DMS 273 (cell line): ENCODE measurements around the gene BPIFB3.
"Not testable (repeated sequence)": the region's sequence is repeated elsewhere in the genome, so short reads cannot be mapped to it uniquely, and the experiment has no call there.

Source experiments
- DNase-seq: peaks from one replicate; lab custom pipeline; 2025; ENCODE audit not compliant: unreplicated experiment; lab: John Stamatoyannopoulos, UW

Gene BPIFB3

DNA sequence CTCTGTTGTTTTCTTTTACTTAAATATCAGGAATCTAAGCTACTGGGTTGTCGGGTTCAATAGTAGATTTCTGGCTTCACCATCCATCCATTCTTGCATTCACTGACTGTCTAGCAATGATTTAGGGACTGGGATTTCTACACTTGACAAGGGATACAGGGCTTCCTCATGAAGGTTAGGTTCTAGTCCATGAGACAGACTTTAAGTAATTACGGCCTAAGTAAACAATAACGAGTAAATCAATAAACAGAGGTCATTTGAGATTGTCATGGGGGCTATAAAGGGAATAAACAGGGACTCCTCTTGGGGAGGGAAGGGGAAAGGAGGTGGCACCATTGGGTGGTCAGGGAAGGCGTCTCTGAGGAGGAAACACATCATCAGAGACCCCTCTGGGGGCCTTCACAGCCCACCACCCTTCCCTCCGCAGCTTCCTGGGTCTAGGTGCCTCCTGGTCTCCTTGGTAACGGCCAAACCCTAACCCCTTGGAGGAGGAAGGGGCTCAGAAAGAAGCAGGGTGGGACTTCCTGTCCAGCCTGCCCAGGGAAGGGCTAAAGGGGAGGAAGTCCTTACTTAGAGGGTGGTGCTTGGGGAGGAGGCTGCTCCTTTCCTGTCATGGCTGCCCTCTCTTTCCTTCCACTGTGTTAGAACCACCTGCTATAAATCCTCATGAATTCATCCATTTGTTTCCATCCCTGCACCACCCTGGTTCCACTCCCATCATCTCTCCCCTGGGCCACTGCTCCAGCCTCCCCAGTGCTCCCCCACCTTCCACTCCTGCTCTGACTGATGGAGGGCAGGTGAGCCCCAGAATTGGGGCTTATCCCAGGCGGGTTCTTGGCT, 59.1 kb downstream of the BPIFB3 start:
- no peak for DNase-seq

DNA sequence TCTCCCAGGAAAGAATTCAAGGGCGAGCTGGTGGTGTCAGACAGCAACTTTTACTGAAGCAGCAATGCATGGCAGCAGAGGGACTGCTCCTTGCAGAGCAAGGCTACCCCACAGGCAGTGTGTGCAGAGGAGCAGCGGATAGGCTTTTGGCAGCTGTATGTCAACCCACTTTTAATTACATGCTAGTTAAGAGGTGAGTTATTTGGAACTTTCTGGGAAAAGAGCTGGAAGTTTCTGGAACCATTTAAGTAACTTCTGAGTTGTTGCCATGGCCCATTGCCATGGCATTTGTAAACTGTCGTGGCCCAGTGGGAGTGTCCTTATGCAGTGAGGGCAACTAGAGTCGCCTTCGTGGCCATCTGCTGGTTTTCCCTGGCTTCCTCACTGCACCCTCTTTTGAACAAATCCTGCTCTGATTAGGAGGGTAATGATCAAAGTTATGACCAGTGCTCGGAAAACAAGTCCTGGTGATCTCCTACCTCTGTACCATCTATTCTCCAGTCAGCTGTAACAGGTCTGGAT, 59.7 kb downstream of the BPIFB3 start:
- no peak for DNase-seq

DNA sequence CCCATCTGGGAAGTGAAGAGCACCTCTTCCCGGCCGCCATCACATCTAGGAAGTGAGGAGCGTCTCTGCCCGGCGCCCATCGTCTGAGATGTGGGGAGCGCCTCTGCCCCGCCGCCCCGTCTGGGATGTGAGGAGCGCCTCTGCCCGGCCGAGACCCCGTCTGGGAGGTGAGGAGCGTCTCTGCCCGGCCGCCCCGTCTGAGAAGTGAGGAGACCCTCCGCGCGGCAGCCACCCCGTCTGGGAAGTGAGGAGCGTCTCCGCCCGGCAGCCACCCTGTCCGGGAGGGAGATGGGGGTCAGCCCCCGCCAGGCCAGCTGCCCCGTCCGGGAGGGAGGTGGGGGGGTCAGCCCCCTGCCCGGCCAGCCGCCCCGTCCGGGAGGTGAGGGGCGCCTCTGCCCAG, 61.8 kb downstream of the BPIFB3 start:
- not testable (repeated sequence) for DNase-seq

DNA sequence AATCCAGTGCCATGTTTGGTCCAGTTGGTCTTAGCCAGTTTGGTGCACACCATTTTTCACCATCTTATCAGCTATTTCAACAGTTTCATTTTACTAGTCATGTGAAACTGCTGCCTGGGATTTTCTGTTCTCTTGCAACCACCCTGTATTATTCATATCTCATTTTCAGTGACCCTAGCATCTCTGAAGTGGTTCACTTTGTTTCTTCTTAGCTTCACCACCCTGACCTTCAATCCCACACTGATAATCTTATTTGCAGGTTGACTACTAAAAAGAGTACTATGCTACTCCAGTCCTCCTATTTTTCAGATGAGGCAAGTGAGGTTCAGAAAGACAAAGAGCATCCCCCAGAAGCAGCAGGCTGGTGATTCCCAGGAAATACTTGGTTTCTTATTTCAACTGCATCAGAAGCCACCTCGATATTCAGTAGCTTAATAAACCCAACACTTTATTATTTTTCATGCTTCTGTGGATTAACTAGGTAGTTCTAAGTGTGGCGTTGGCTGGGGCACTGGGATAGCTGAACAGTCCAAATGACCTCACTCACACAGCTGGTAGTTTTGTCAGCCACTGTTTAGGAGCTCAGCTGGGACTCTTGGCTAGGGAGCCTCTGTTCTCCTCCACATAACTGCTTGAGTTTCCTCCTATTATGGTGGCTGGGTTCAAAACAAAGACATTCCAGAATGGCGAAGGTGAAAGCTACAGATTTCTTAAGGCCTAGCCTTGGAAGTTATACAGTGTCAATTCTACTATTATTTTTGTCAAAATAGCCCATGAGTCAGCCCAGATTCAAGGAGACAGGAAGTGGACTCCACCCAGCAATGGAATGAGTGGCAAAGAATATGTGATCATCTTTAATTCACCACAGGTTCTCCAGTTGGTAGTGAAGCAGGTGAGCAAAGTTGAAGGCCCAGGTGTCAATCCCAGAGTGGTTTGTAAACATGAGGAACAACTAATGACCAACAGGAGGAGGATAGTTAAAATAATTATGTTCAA, 66.3 kb downstream of the BPIFB3 start:
- no peak for DNase-seq

DNA sequence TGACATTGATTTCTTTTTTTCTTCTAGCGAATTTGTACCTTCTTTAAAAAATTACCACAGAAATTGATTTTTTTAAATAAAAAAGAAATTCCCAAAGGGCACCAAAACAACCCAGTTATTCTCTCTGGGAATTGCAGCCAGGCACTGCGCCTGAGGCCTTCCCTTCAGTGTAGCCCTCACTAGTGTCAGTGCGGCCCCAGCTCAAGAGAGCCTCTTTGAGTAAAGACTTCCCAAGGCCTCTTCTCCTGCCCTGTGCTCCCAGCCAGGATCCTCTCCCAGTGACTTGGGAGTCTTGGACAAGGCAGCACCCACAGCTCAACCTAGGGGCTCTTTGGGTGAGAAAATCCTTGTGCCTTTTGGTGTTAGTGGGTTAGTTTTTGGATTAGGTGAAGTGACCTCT, 67.2 kb downstream of the BPIFB3 start:
- no peak for DNase-seq

DNA sequence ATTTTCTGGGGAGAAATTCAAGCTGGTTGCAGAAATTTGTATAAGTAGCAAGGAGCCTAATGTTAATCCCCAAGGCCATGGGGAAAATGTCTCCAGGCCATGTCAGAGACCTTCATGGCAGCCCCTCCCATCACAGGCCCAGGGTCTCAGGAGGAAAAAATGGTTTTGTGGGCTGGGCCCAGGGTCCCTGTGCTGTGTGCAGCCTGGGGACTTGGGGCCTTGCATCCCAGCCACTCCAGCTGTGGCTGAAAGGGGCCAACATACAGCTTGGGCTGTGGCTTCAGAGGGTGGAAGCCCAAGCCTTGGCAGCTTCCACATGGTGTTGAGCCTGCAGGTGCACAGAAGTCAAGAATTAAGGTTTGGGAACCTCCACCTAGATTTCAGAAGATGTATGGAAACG, 68.6 kb downstream of the BPIFB3 start:
- not testable (repeated sequence) for DNase-seq
